Urinary bladder (tissue), 4 donors: ENCODE results near the gene MRPL41. TPM values are rescaled to one million over a fixed set of nuclear protein-coding genes. Genes with fewer than 3 reads are reported as not detected.
"Not testable (repeated sequence)": the region's sequence is repeated elsewhere in the genome, so short reads cannot be mapped to it uniquely, and the experiment has no call there.

Source experiments
- DNase-seq: peaks from one replicate; pipeline ENCODE4 v3.0.0-alpha.2; 2015; ENCODE audit errors: extremely low spot score
- H3K27ac ChIP-seq: one replicate; pipeline ENCODE4 v1.5.1; 2013; ENCODE audit warnings: low read depth, mild to moderate bottlenecking, moderate library complexity
- H3K36me3 ChIP-seq: one replicate; pipeline ENCODE4 v1.6.1; 2013; ENCODE audit warnings: mild to moderate bottlenecking, moderate library complexity; ENCODE audit not compliant: insufficient read depth
- H3K4me1 ChIP-seq: one replicate; pipeline ENCODE4 v1.6.1; 2013; ENCODE audit warnings: mild to moderate bottlenecking, moderate library complexity; ENCODE audit not compliant: insufficient read depth
- H3K4me3 ChIP-seq: one replicate; pipeline ENCODE4 v1.5.1; 2013; ENCODE audit warnings: low read depth, low read length
- WGBS: extraction: QIAGEN DNeasy Blood & Tissue Kit; methylation state at CpG from one replicate; pipeline ENCODE4 v1.1.7; 2013; 5-methylcytosine and 5-hydroxymethylcytosine counted together
- polyA plus RNA-seq: library from polyadenylated mRNA; stranded (reverse); fragments of 200-250 nt; gene quantifications from one replicate; pipeline ENCODE4 v1.2.3, GENCODE V29; 2013
- total RNA-seq: library from RNA; depleted of rRNA; stranded (reverse); fragments of >200 nt; gene quantifications from one replicate; pipeline ENCODE4 v1.2.3, GENCODE V29; 2014
- donor health status: healthy with polysubstance abuse.
- donor health status: healthy.

MRPL41 gene
- total and polyA plus RNA-seq, 2 donors: 16.7 to 74.9 TPM

- 7% methylated on average over 58 of the region's 58 CpGs for WGBS
- Histone ChIP-seq H3K4me1 (no peaks in the 10 kb centered on the region), H3K4me3 (peak overlapping the region; percentile 90), H3K36me3 (peaks cover 2% of the 10 kb centered on the region), H3K27ac (no peak overlapping the region)
- DNase-seq: no peak
These were observed 37.9 kb downstream of the MRPL41 start for GRCh38 chr9:137589441-137590122.

DNA sequence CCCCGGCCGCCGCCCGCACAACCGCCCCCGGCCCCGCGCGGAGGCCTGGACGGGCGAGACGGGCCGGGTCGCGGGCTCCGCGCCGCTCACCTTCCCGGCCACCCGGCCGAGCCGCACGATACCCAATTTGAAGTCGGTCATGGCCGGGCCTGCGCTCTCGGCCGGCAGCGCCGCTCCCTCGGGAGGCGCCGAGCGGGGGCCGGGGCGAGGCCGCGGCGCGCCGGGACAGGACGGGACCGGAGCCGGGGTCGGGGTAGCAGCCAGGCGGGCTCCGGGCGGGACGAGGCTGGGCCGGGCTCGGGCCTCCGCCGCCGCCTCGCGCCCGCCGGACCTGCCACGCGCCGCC, 38.4 kb downstream of the MRPL41 start:
- WGBS: under 1% methylated on average over 61 of the region's 61 CpGs
- H3K36me3 ChIP-seq: peaks cover 2% of the 10 kb centered on the region
- H3K4me1 ChIP-seq: no peaks in the 10 kb centered on the region
- no peak overlapping the region for H3K27ac ChIP-seq
- H3K4me3 ChIP-seq: peak overlapping the region; percentile 90
- no peak for DNase-seq

- DNase-seq: peak; percentile 46
- Histone ChIP-seq H3K36me3 (peaks cover 2% of the 10 kb centered on the region), H3K27ac (no peak within 1 kb of the TSS), H3K4me3 (peak within 1 kb of the TSS; percentile 90), H3K4me1 (no peaks in the 10 kb centered on the region)
- under 1% methylated on average over 113 of the region's 113 CpGs for WGBS
These were observed 39.0 kb downstream of the MRPL41 start, which contains the start of gene ZMYND19 for GRCh38 chr9:137590469-137591383. Gene ZMYND19 (minus strand): TSS chr9:137590512. CDS start chr9:137590263, 249 bp downstream.

- no peak overlapping the region for H3K4me3 ChIP-seq
- H3K4me1 ChIP-seq: no peaks in the 10 kb centered on the region
- H3K36me3 ChIP-seq: no peaks in the 10 kb centered on the region
- WGBS: 91% methylated on average over 7 of the region's 7 CpGs
- H3K27ac ChIP-seq: no peak overlapping the region
- DNase-seq: no peak
These were observed 41.1 kb downstream of the MRPL41 start for GRCh38 chr9:137592767-137593166.

DNA sequence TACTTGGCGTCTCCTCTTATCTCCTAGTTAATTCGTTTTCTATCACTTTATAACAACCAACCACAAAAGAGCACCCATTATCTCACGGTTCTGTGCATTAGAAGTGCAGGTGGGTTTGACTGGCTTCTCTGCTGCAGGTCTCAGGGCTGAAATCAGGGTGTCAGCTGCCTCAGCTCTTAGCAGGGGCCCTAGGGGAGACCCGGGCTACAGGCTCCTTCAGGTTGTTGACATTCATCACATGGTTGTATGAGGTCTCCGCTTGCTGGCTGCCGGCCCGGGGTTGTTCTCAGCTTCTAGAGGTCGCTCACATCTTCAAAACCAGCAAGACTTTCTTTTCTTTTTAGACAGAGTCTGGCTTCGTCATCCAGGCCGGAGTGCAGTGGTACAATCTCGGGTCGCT, 41.5 kb downstream of the MRPL41 start:
- Histone ChIP-seq H3K4me3 (no peak overlapping the region), H3K27ac (no peak overlapping the region), H3K36me3 (no peaks in the 10 kb centered on the region), H3K4me1 (no peaks in the 10 kb centered on the region)
- WGBS: 81% methylated on average over 12 of the region's 12 CpGs
- DNase-seq: no peak

DNA sequence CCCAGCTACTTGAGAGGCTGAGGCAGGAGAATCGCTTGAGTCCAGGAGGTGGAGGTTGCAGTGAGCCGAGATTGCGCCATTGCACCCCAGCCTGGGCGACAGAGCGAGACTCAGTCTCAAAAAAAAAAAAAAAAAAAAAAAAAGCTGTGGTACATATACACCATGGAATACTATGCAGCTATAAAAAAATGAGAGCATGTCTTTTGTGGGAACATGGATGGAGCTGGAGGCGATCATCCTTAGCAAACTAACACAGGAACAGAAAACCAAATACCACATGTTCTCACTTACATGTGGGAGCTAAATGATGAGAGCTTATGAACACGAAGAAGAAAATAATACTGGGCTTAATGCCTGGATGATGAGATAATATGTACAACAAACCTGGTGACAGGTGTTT, 44.9 kb downstream of the MRPL41 start:
- not testable (repeated sequence) for H3K4me3 ChIP-seq, H3K4me1 ChIP-seq, DNase-seq, H3K27ac ChIP-seq, H3K36me3 ChIP-seq
- WGBS: 93% methylated on average over 7 of the region's 7 CpGs

DNA sequence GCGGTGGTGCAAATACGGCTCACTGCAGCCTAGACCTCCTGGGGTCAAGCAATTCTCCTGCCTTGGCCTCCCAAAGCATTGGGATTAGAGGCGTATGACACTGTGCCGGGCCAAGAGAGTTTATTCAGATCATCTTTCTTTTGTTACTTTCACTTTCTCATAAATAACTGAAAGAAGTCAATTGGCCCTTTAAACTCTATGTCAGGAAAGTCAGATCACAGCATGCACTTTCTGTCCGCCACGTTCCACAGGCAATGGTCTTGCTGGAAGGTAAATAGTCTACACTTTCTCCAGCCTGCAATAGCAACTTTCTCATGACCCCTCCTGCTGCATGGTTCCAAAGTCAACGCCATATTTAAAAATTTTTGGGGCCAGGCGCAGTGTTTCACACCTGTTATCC, 47.3 kb downstream of the MRPL41 start:
- H3K36me3 ChIP-seq: no peaks in the 10 kb centered on the region
- no peak for DNase-seq
- no peaks in the 10 kb centered on the region for H3K4me1 ChIP-seq
- no peak overlapping the region for H3K27ac ChIP-seq
- WGBS: 75% methylated on average over 8 of the region's 8 CpGs
- no peak overlapping the region for H3K4me3 ChIP-seq

Other genes with a start within 250 kb of the MRPL41 start
- 6.3 TPM for gene NRARP, start 249.6 kb upstream of the MRPL41 start, total RNA-seq
- gene NRARP, start 249.6 kb upstream of the MRPL41 start, polyA plus RNA-seq: 6.5 TPM
- 7.5 TPM for gene EXD3, start 128.7 kb upstream of the MRPL41 start, total RNA-seq
- gene EXD3, start 128.7 kb upstream of the MRPL41 start, polyA plus RNA-seq: 12.0 TPM
- gene NOXA1, start 128.5 kb upstream of the MRPL41 start, total RNA-seq: 0.90 TPM
- gene NOXA1, start 128.5 kb upstream of the MRPL41 start, polyA plus RNA-seq: 3.0 TPM
- 0.16 TPM for gene ENTPD8, start 110.5 kb upstream of the MRPL41 start, total RNA-seq
- not detected for gene ENTPD8, start 110.5 kb upstream of the MRPL41 start, polyA plus RNA-seq
- gene NSMF, start 92.5 kb upstream of the MRPL41 start, total RNA-seq: 8.6 TPM
- 36.2 TPM for gene NSMF, start 92.5 kb upstream of the MRPL41 start, polyA plus RNA-seq
- 1.1 TPM for gene PNPLA7, start 1.5 kb upstream of the MRPL41 start, total RNA-seq
- 6.4 TPM for gene PNPLA7, start 1.5 kb upstream of the MRPL41 start, polyA plus RNA-seq
- 21.2 TPM for gene DPH7, start 27.0 kb downstream of the MRPL41 start, total RNA-seq
- gene DPH7, start 27.0 kb downstream of the MRPL41 start, polyA plus RNA-seq: 28.8 TPM
- gene ZMYND19, start 38.6 kb downstream of the MRPL41 start, total RNA-seq: 7.9 TPM
- gene ZMYND19, start 38.6 kb downstream of the MRPL41 start, polyA plus RNA-seq: 13.2 TPM
- 14.3 TPM for gene ARRDC1, start 53.8 kb downstream of the MRPL41 start, total RNA-seq
- gene ARRDC1, start 53.8 kb downstream of the MRPL41 start, polyA plus RNA-seq: 37.5 TPM
- gene EHMT1, start 67.1 kb downstream of the MRPL41 start, total RNA-seq: 48.6 TPM
- gene EHMT1, start 67.1 kb downstream of the MRPL41 start, polyA plus RNA-seq: 44.7 TPM